ENCODE results near the gene HHAT. TPM values are rescaled to one million over a fixed set of nuclear protein-coding genes. Genes with fewer than 3 reads are reported as not detected.

The HHAT gene
- total RNA-seq, 1 donor from 2014 or later: 4.3 TPM

DNA sequence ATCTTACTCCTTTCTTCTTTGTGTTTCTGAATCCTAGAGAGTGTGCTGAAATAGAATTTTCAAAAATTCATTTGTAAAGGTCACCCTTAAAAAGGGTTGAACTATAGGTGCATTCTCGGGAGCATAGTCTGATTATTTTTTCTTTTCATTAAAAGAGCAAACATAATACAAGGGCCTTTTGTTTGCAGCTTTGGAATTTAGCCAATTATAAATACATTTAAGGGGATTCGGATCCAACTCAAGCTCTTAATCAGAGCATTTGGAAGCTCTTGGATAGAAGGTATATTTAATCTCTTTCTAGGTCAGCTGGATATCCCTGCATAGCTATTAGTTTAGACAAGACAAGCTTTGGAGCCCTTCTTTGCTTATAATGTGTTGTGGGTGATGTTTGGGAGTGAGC is 321.7 kb downstream of the HHAT start:
- TF ChIP-seq, protein P1, sequence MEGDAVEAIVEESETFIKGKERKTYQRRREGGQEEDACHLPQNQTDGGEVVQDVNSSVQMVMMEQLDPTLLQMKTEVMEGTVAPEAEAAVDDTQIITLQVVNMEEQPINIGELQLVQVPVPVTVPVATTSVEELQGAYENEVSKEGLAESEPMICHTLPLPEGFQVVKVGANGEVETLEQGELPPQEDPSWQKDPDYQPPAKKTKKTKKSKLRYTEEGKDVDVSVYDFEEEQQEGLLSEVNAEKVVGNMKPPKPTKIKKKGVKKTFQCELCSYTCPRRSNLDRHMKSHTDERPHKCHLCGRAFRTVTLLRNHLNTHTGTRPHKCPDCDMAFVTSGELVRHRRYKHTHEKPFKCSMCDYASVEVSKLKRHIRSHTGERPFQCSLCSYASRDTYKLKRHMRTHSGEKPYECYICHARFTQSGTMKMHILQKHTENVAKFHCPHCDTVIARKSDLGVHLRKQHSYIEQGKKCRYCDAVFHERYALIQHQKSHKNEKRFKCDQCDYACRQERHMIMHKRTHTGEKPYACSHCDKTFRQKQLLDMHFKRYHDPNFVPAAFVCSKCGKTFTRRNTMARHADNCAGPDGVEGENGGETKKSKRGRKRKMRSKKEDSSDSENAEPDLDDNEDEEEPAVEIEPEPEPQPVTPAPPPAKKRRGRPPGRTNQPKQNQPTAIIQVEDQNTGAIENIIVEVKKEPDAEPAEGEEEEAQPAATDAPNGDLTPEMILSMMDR (IDR thresholded peaks at IDR 0.05): no peak
- Histone ChIP-seq H3K27me3 (no peaks in the 10 kb centered on the region), H3K27ac (no peak overlapping the region), H3K4me3 (no peak overlapping the region), H3K9me3 (no peaks in the 10 kb centered on the region), H3K36me3 (no peaks in the 10 kb centered on the region), H3K4me1 (no peaks in the 10 kb centered on the region)
- DNase-seq (no peak), ATAC-seq (no peak)
- intact Hi-C loops (cut with DNase I): no loop called here

DNA sequence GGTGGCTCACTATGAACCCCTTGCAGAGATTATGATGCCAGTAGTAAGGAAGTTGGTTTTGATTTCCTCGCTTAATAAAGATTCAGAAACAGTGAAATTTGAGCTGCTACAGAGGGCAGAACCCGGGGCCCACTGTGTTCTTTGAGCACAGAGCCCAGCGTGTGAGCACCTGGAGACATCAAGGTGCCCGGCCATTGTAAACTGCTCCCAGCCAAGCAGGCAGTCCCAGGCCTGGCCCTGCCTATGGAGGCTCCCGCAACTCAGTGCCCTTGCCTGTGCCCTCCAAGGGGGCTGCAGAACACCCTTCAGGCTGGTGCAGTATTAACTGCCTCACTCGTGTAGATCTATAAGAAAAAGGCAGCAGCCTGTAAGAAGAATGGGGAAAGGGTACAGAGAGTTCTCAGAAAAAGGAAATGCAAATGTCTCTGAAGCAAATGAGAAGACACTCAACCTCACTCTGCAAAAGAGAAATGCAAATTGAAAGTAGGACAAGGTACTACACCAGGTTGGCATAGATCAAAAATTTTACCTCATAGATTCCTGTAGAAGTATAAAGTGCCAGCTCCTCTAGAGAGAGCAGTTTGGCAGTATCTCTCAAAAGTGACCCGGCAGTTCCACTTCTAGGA is 323.7 kb downstream of the HHAT start:
- Histone ChIP-seq H3K4me1 (no peaks in the 10 kb centered on the region), H3K9me3 (no peaks in the 10 kb centered on the region), H3K27me3 (no peaks in the 10 kb centered on the region), H3K27ac (no peak overlapping the region), H3K4me3 (no peak overlapping the region), H3K36me3 (no peaks in the 10 kb centered on the region)
- intact Hi-C loops (cut with DNase I): no loop called here
- TF ChIP-seq, protein P1 (IDR thresholded peaks at IDR 0.05): no peak
- ATAC-seq (no peak), DNase-seq (no peak)

DNA sequence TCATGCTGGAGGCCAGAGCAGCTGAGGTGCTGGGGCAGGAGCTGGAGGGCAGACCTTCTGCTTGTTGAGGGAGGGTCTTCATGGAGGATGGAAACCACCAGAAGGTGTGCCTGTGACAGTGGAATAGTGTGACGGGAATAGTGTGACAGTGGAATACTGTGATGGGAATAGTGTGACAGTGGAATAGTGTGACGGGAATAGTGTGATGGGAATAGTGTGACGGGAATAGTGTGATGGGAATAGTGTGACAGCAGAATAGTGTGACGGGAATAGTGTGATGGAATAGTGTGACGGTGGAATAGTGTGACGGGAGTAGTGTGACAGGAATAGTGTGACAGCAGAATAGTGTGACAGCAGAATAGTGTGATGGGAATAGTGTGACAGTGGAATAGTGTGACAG is 325.1 kb downstream of the HHAT start:
- ATAC-seq (peak; percentile 78), DNase-seq (no peak)
- TF ChIP-seq, protein P1 (IDR thresholded peaks at IDR 0.05): no peak
- Histone ChIP-seq H3K36me3 (no peaks in the 10 kb centered on the region), H3K4me1 (no peaks in the 10 kb centered on the region), H3K27ac (no peak overlapping the region), H3K9me3 (no peaks in the 10 kb centered on the region), H3K4me3 (no peak overlapping the region), H3K27me3 (no peaks in the 10 kb centered on the region)
- intact Hi-C loops (cut with DNase I): no loop called here

DNA sequence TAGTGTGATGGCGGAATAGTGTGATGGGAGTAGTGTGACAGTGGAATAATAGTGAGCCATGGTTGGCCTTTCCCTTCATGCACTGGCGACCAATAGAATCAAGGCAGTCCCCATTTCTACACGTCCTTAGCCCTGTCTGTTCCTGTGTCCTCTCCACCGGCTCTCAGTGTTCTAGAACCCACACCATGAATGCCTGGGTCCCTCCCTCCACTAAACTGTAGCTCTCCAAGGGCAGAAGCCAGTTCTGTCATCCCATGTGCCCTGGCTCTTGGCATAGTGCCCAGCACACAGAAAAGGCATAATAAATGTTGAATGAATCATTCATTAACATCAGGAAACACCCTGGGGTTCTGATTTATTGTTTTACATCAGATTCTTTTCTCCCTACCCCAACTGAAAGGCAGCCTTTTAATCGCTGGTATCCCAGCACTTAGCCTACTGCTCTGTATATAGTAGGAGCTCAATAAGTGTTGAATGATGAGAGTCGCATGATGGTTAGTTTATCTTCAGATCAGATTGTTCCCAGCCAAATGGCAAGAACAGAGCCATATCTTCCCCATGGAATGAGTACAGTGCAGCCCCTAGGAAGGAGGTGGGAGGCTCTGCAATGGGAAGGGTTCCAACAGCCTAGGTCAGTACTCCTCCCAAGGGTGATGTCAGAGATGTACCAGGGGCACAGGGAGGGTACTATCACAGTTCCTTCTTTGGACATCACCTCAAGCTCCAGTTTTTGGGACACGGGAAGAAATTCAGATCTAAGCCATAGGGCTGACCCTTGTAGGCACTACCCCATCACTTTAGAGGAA is 325.7 kb downstream of the HHAT start:
- H3K27ac ChIP-seq: no peak overlapping the region
- no peaks in the 10 kb centered on the region for H3K36me3 ChIP-seq
- TF ChIP-seq, protein P1 (IDR thresholded peaks at IDR 0.05): no peak
- no peaks in the 10 kb centered on the region for H3K9me3 ChIP-seq
- H3K4me1 ChIP-seq: no peaks in the 10 kb centered on the region
- no peak overlapping the region for H3K4me3 ChIP-seq
- intact Hi-C loops (cut with DNase I): no loop called here
- H3K27me3 ChIP-seq: no peaks in the 10 kb centered on the region
- DNase-seq (no peak), ATAC-seq (no peak)

DNA sequence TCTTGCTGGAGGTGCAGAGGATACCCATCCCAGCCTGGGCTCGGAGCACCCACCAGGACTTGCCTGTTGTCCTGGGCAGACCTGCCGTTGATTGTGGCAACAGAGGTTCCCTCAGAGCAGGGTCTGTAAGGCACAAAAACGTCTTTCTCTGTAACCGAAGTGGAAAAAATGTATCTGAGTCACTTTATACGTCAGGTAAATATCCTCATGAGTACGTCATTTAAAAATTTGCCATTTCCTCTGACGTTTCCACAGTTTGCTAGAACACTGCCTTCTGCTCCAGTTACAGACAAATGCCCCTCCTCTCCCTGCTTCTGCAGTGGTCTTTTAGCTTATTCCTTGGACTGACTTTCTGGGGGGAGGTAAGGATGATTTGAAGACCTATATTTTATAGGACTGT is 326.8 kb downstream of the HHAT start:
- H3K27me3 ChIP-seq: no peaks in the 10 kb centered on the region
- no peaks in the 10 kb centered on the region for H3K4me1 ChIP-seq
- no peak overlapping the region for H3K27ac ChIP-seq
- no peaks in the 10 kb centered on the region for H3K36me3 ChIP-seq
- intact Hi-C loops (cut with DNase I): no loop called here
- H3K9me3 ChIP-seq: no peaks in the 10 kb centered on the region
- TF ChIP-seq, protein P1 (IDR thresholded peaks at IDR 0.05): no peak
- H3K4me3 ChIP-seq: no peak overlapping the region
- DNase-seq: no peak
- ATAC-seq: no peak

Measured in upper lobe of right lung (tissue), 1 donor.